CD4-positive, alpha-beta T cell (primary cell): ENCODE results near the gene FAM53A. TPM values are rescaled to one million over a fixed set of nuclear protein-coding genes. Genes with fewer than 3 reads are reported as not detected.

Source experiments
- ATAC-seq: fragments of 200-7000 bp; cut with Tn5 transposase; one replicate; pipeline ENCODE4 v1.10.0; 2022; ENCODE audit warnings: mild to moderate bottlenecking; ENCODE audit not compliant: poor library complexity
- CTCF ChIA-PET: fragments of 350-600 bp; sonication (Branson Sonifier 250); formaldehyde crosslinking; loops from one replicate; lab custom pipeline; 2021; ENCODE audit warnings: antibody characterized with exemption, inconsistent platforms; lab: Charles Lee
- POLR2A ChIA-PET: fragments of 350-600 bp; sonication (Branson Sonifier 250); formaldehyde crosslinking; loops from one replicate; lab custom pipeline; 2021; ENCODE audit warnings: antibody characterized with exemption, inconsistent platforms; lab: Charles Lee
- DNase-seq, 14 experiments: peaks; one replicate each; pipeline ENCODE4 v3.0.0-alpha.2; 2013 to 2020; ENCODE audit warnings: mixed read lengths in 2 of 14
- H3K27ac ChIP-seq, 2 donors: one replicate each; pipeline versions ENCODE4 v1.5.1 to v1.7.0; 2013; ENCODE audit warnings: low read length in 2 of 2, low read depth in 1 of 2, mild to moderate bottlenecking in 1 of 2
- H3K27me3 ChIP-seq, 2 experiments: 1 replicate in 1 of 2; 2 replicates in 1 of 2; pipeline versions ENCODE4 v1.6.1 to v1.7.0; 2013; ENCODE audit warnings: low read length in 2 of 2, control low read depth in 1 of 2, mild to moderate bottlenecking in 1 of 2, moderate library complexity in 1 of 2; ENCODE audit not compliant: insufficient read depth in 2 of 2, control insufficient read depth in 1 of 2
- H3K36me3 ChIP-seq: one replicate; pipeline ENCODE4 v1.6.1; 2013; ENCODE audit warnings: low read length, control low read depth; ENCODE audit not compliant: insufficient read depth
- H3K4me1 ChIP-seq: one replicate; pipeline ENCODE4 v1.6.1; 2013; ENCODE audit warnings: low read length, control low read depth; ENCODE audit not compliant: insufficient read depth
- H3K4me3 ChIP-seq: one replicate; pipeline ENCODE4 v1.5.1; 2013; ENCODE audit warnings: mild to moderate bottlenecking, low read length, moderate library complexity
- H3K9me3 ChIP-seq, 2 experiments: 1 replicate in 1 of 2; 2 replicates in 1 of 2; pipeline versions ENCODE4 v1.6.1 to v1.7.0; 2013; ENCODE audit warnings: low read length in 2 of 2, mild to moderate bottlenecking in 2 of 2, control low read depth in 1 of 2, moderate library complexity in 1 of 2; ENCODE audit not compliant: control insufficient read depth in 1 of 2, insufficient read depth in 1 of 2
- H3K27ac Mint-ChIP-seq: one replicate; pipeline ENCODE4 v1.8.0; 2020; ENCODE audit warnings: mixed read lengths
- H3K27me3 Mint-ChIP-seq: one replicate; pipeline ENCODE4 v1.8.0; 2021; ENCODE audit warnings: mixed read lengths
- H3K36me3 Mint-ChIP-seq: one replicate; pipeline ENCODE4 v1.8.0; 2021; ENCODE audit warnings: low read depth, mixed read lengths
- H3K4me1 Mint-ChIP-seq: one replicate; pipeline ENCODE4 v1.8.0; 2021; ENCODE audit warnings: low read depth, mixed read lengths
- H3K4me3 Mint-ChIP-seq: one replicate; pipeline ENCODE4 v1.8.0; 2020; ENCODE audit warnings: mild to moderate bottlenecking, mixed read lengths
- H3K9me3 Mint-ChIP-seq: one replicate; pipeline ENCODE4 v1.8.0; 2020; ENCODE audit warnings: mixed read lengths
- intact Hi-C, 2 experiments: fragments of 100-400 bp; cut with DNase I in 1 of 2; cut with micrococcal nuclease in 1 of 2; formaldehyde crosslinking; loops; one replicate each; pipeline versions ENCODE4 v1.15.1 to v1.9.0; 2023 to 2025; cut with DNase I, micrococcal nuclease
- total RNA-seq, 174 experiments: library from RNA in 2 of 174; stranded (reverse) in 2 of 174; gene quantifications; one replicate each; pipeline ENCODE4 v1.2.3 and lab custom pipeline; 2021 to 2026
- TF ChIP-seq, protein P1 (sequence below): fragments of 200-600 bp; IDR thresholded peaks from one replicate; pipeline ENCODE4 v1.8.0; 2022; ENCODE audit warnings: antibody characterized with exemption, mild to moderate bottlenecking

Gene FAM53A
- total RNA-seq, 2 experiments from 2014 or later, result 0.93 to 2.4 TPM

DNA sequence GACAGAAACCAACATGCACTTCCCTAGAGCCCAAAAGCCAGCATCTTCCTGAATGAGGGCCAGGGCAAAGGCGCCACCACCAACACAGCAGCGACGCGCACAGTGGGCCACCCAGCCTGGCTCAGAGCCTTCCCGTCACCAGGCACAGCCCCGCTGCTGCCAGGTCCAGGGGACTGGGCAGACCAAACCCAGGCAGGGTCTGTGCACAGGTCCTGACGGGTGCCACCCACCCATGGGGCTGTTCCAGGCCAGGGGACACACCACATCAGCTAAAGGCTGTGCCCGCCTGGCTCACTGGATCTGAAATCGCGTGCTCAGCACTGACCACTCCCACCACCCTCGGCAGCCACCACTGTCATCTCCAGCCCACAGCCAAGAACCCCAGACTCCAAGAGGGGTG lies 13.8 kb downstream of the FAM53A start:
- Mint-ChIP-seq H3K27ac (no peak overlapping the region), H3K9me3 (no peaks in the 10 kb centered on the region), H3K36me3 (no peaks in the 10 kb centered on the region), H3K4me1 (no peaks in the 10 kb centered on the region), H3K4me3 (no peak overlapping the region), H3K27me3 (no peaks in the 10 kb centered on the region)
- Histone ChIP-seq H3K9me3 (peaks cover 0 to 8% of the 10 kb centered on the region in 2 experiments), H3K4me1 (no peaks in the 10 kb centered on the region), H3K27ac (no peak overlapping the region), H3K36me3 (no peaks in the 10 kb centered on the region), H3K4me3 (no peak overlapping the region), H3K27me3 (no peaks in the 10 kb centered on the region)
- DNase-seq, result no peak
- intact Hi-C loops, result no loop called here
- CTCF ChIA-PET, result no interaction called here
- TF ChIP-seq, protein P1, sequence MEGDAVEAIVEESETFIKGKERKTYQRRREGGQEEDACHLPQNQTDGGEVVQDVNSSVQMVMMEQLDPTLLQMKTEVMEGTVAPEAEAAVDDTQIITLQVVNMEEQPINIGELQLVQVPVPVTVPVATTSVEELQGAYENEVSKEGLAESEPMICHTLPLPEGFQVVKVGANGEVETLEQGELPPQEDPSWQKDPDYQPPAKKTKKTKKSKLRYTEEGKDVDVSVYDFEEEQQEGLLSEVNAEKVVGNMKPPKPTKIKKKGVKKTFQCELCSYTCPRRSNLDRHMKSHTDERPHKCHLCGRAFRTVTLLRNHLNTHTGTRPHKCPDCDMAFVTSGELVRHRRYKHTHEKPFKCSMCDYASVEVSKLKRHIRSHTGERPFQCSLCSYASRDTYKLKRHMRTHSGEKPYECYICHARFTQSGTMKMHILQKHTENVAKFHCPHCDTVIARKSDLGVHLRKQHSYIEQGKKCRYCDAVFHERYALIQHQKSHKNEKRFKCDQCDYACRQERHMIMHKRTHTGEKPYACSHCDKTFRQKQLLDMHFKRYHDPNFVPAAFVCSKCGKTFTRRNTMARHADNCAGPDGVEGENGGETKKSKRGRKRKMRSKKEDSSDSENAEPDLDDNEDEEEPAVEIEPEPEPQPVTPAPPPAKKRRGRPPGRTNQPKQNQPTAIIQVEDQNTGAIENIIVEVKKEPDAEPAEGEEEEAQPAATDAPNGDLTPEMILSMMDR, result no peak
- ATAC-seq, result no peak
- POLR2A ChIA-PET, result no interaction called here

DNA sequence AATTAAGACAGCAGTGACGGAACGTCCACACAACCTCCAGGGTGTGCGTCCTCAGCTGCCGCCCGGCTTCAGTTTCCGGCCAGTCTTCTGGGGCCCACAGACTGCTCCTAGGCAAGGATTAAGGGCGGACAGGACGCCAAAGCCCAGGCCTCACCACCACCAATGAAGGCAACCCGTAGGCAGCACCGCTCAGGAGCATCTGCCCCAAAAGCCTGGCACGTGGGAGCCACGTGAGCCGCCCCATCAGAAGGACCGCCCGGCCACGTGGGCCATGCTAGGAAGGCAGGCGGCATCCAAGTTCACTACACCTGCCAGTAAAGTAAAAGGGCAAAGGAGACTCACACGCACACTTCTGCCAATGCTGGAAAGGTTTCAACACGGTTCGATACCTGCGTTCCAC lies 14.3 kb downstream of the FAM53A start:
- Histone ChIP-seq H3K36me3 (no peaks in the 10 kb centered on the region), H3K4me1 (no peaks in the 10 kb centered on the region), H3K4me3 (no peak overlapping the region), H3K27me3 (no peaks in the 10 kb centered on the region), H3K9me3 (peaks cover 0 to 8% of the 10 kb centered on the region in 2 experiments), H3K27ac (no peak overlapping the region)
- no peaks in the 10 kb centered on the region for H3K36me3 Mint-ChIP-seq
- ATAC-seq, result no peak
- no peaks in the 10 kb centered on the region for H3K9me3 Mint-ChIP-seq
- no peak for DNase-seq
- H3K27me3 Mint-ChIP-seq, result no peaks in the 10 kb centered on the region
- CTCF ChIA-PET, result no interaction called here
- no peak overlapping the region for H3K4me3 Mint-ChIP-seq
- intact Hi-C loops, result no loop called here
- POLR2A ChIA-PET, result no interaction called here
- TF ChIP-seq, protein P1, result no peak
- no peaks in the 10 kb centered on the region for H3K4me1 Mint-ChIP-seq
- no peak overlapping the region for H3K27ac Mint-ChIP-seq

DNA sequence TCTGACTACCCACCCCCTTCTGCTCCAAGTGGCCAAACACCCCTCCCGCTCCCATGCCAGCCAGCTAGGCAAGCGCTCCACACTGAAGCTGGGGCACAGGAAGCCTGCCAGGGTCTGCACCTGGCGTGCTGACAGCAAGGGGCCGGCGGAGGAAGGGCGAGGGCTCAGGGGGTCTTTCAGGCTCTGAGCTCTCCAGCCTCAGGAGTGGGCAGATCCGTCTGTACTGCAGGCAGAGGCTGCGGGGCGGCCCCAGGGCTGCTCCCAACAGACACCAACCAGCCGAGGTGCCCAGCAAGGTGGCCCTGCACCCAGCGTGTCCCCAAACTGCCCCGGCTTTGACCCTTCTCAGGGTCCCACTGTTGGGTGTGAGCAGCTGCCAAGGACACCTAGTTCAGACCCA lies 14.8 kb downstream of the FAM53A start:
- Mint-ChIP-seq H3K4me1 (no peaks in the 10 kb centered on the region), H3K36me3 (no peaks in the 10 kb centered on the region), H3K9me3 (no peaks in the 10 kb centered on the region), H3K4me3 (no peak overlapping the region), H3K27me3 (no peaks in the 10 kb centered on the region), H3K27ac (no peak overlapping the region)
- no peaks in the 10 kb centered on the region for H3K27me3 ChIP-seq
- intact Hi-C loops, result no loop called here
- CTCF ChIA-PET, result no interaction called here
- peaks cover 0 to 8% of the 10 kb centered on the region in 2 experiments for H3K9me3 ChIP-seq
- H3K4me1 ChIP-seq, result no peaks in the 10 kb centered on the region
- no peak overlapping the region for H3K27ac ChIP-seq
- POLR2A ChIA-PET, result no interaction called here
- no peaks in the 10 kb centered on the region for H3K36me3 ChIP-seq
- DNase-seq (no peak), ATAC-seq (no peak)
- H3K4me3 ChIP-seq, result no peak overlapping the region
- TF ChIP-seq, protein P1, result no peak
